Gastroesophageal sphincter (tissue), 3 donors: ENCODE measurements around the gene SNX33.

Experiments
- POLR2A ChIP-seq, 2 donors: fragments of 450-650 bp; IDR thresholded peaks; one replicate each; pipeline ENCODE4 v1.6.1; 2017; ENCODE audit warnings: antibody characterized with exemption in 2 of 2, mild to moderate bottlenecking in 2 of 2, moderate library complexity in 1 of 2
- TF ChIP-seq, protein P1 (sequence below), 4 experiments: fragments of 200-600 bp in 2 of 4; fragments of 450-650 bp in 2 of 4; sonication (generic) in 1 of 4; IDR thresholded peaks; one replicate each; pipeline ENCODE4 v1.5.1; 2017 to 2019; ENCODE audit warnings: antibody characterized with exemption in 4 of 4, mild to moderate bottlenecking in 2 of 4, moderate library complexity in 2 of 4

GRCh38 chr15:75702436-75702835 is 54.7 kb downstream of the SNX33 start:
- TF ChIP-seq, protein P1, sequence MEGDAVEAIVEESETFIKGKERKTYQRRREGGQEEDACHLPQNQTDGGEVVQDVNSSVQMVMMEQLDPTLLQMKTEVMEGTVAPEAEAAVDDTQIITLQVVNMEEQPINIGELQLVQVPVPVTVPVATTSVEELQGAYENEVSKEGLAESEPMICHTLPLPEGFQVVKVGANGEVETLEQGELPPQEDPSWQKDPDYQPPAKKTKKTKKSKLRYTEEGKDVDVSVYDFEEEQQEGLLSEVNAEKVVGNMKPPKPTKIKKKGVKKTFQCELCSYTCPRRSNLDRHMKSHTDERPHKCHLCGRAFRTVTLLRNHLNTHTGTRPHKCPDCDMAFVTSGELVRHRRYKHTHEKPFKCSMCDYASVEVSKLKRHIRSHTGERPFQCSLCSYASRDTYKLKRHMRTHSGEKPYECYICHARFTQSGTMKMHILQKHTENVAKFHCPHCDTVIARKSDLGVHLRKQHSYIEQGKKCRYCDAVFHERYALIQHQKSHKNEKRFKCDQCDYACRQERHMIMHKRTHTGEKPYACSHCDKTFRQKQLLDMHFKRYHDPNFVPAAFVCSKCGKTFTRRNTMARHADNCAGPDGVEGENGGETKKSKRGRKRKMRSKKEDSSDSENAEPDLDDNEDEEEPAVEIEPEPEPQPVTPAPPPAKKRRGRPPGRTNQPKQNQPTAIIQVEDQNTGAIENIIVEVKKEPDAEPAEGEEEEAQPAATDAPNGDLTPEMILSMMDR (IDR thresholded peaks at IDR 0.05): no peak
- no peak for TF ChIP-seq POLR2A (IDR thresholded peaks at IDR 0.05)
